Neural cell (in vitro differentiated cells): ENCODE measurements around the gene RCSD1. TPM values are rescaled to one million over a fixed set of nuclear protein-coding genes. Genes with fewer than 3 reads are reported as not detected.

Source experiments
- H2AFZ ChIP-seq: fragments of 200-600, 300-800 bp; sonication (generic), shearing (Covaris generic); 2 replicates; pipeline ENCODE4 v1.6.0; 2014; ENCODE audit warnings: low read depth, mild to moderate bottlenecking, antibody characterized with exemption, low read length, moderate library complexity
- H3F3A ChIP-seq: fragments of 200-600 bp; shearing (Covaris generic); 2 replicates; pipeline ENCODE4 v1.6.1; 2016; ENCODE audit warnings: mild to moderate bottlenecking, moderate library complexity, mixed read lengths, antibody characterized with exemption, low read length; ENCODE audit not compliant: insufficient read depth, poor library complexity, severe bottlenecking
- H3K27ac ChIP-seq: fragments of 200-600, 300-800 bp; sonication (generic), shearing (Covaris generic); 2 replicates; pipeline ENCODE4 v1.5.1; 2014; ENCODE audit warnings: mild to moderate bottlenecking, low read length, moderate library complexity
- H3K27me3 ChIP-seq: fragments of 300-800, 200-600 bp; sonication (generic), shearing (Covaris generic); 2 replicates; pipeline ENCODE4 v1.6.0; 2014; ENCODE audit warnings: mild to moderate bottlenecking, low read depth, low read length, moderate library complexity; ENCODE audit not compliant: insufficient read depth
- H3K36me3 ChIP-seq: fragments of 300-800, 200-600 bp; sonication (generic), shearing (Covaris generic); 2 replicates; pipeline ENCODE4 v1.5.1; 2014; ENCODE audit warnings: mild to moderate bottlenecking, antibody characterized with exemption, low read length, moderate library complexity; ENCODE audit not compliant: insufficient read depth
- H3K4me2 ChIP-seq: fragments of 300-800, 200-600 bp; sonication (generic), shearing (Covaris generic); 2 replicates; pipeline ENCODE4 v1.6.0; 2014; ENCODE audit warnings: mild to moderate bottlenecking, low read length
- H3K4me3 ChIP-seq: fragments of 300-800, 200-600 bp; sonication (generic), shearing (Covaris generic); 2 replicates; pipeline ENCODE4 v1.5.1; 2014; ENCODE audit warnings: mild to moderate bottlenecking, low read length, moderate library complexity
- H3K79me2 ChIP-seq: fragments of 200-600 bp; shearing (Covaris generic); replicated peaks from 2 replicates; pipeline ENCODE4 v1.6.0; 2014; ENCODE audit warnings: mild to moderate bottlenecking, low read length, moderate library complexity; ENCODE audit not compliant: insufficient read depth
- H3K9ac ChIP-seq: fragments of 300-800, 200-600 bp; sonication (generic), shearing (Covaris generic); 2 replicates; pipeline ENCODE4 v1.6.1; 2016; ENCODE audit warnings: mild to moderate bottlenecking, low read length, mixed read lengths
- H3K9me2 ChIP-seq: fragments of 200-600 bp; shearing (Covaris generic); 2 replicates; pipeline ENCODE4 v1.6.1; 2016; ENCODE audit warnings: mild to moderate bottlenecking, low read length, mixed read lengths; ENCODE audit not compliant: insufficient read depth
- H3K9me3 ChIP-seq: fragments of 200-600, 300-800 bp; sonication (generic), shearing (Covaris generic); 2 replicates; pipeline ENCODE4 v1.6.1; 2016; ENCODE audit warnings: mild to moderate bottlenecking, mixed run types, low read length, moderate library complexity, mixed read lengths
- H4K20me1 ChIP-seq: fragments of 200-600 bp; shearing (Covaris generic); 2 replicates; pipeline ENCODE4 v1.6.1; 2016; ENCODE audit warnings: mild to moderate bottlenecking, mixed run types; ENCODE audit not compliant: insufficient read depth
- CTCF ChIP-seq: fragments of 450-650 bp; IDR thresholded peaks from 2 replicates; pipeline ENCODE4 v1.5.1; 2014; ENCODE audit warnings: antibody characterized with exemption, mild to moderate bottlenecking, moderate library complexity; ENCODE audit not compliant: poor library complexity, severe bottlenecking
- EP300 ChIP-seq: fragments of 450-650 bp; conservative IDR thresholded peaks from 2 replicates; pipeline ENCODE4 v1.6.1; 2014; ENCODE audit warnings: antibody characterized with exemption, mild to moderate bottlenecking, moderate library complexity; ENCODE audit not compliant: poor library complexity, severe bottlenecking
- EZH2 ChIP-seq: fragments of 200-600, 300-800 bp; shearing (Covaris generic), sonication (generic); IDR thresholded peaks from 2 replicates; pipeline ENCODE4 v1.6.1; 2014; ENCODE audit warnings: antibody characterized with exemption, low read length, borderline replicate concordance, mild to moderate bottlenecking; ENCODE audit not compliant: insufficient read depth, poor library complexity, severe bottlenecking
- MXI1 ChIP-seq: fragments of 450-650 bp; conservative IDR thresholded peaks from 2 replicates; pipeline ENCODE4 v1.6.1; 2014; ENCODE audit warnings: antibody characterized with exemption, mild to moderate bottlenecking; ENCODE audit not compliant: poor library complexity, severe bottlenecking
- POLR2AphosphoS5 ChIP-seq: IDR thresholded peaks from 2 replicates; pipeline ENCODE4 v1.6.1; 2012
- RAD21 ChIP-seq: fragments of 450-650 bp; conservative IDR thresholded peaks from 2 replicates; pipeline ENCODE4 v1.6.1; 2014; ENCODE audit warnings: antibody characterized with exemption, mild to moderate bottlenecking, moderate library complexity
- REST ChIP-seq: IDR thresholded peaks from 2 replicates; pipeline ENCODE4 v1.6.1; 2012; ENCODE audit warnings: borderline replicate concordance
- SMC3 ChIP-seq: fragments of 450-650 bp; conservative IDR thresholded peaks from 2 replicates; pipeline ENCODE4 v1.6.1; 2014; ENCODE audit warnings: antibody characterized with exemption, mild to moderate bottlenecking, moderate library complexity; ENCODE audit not compliant: poor library complexity
- TAF1 ChIP-seq: IDR thresholded peaks from 2 replicates; pipeline ENCODE4 v1.6.1; 2012; ENCODE audit warnings: low read depth
- polyA plus RNA-seq: library from polyadenylated mRNA; depleted of rRNA; stranded (reverse); fragments of >200 nt; gene quantifications from 2 replicates; pipeline ENCODE4 v1.2.3, GENCODE V29; 2014

Gene RCSD1
- polyA plus RNA-seq, 1 donor from 2014 or later: not detected

DNA sequence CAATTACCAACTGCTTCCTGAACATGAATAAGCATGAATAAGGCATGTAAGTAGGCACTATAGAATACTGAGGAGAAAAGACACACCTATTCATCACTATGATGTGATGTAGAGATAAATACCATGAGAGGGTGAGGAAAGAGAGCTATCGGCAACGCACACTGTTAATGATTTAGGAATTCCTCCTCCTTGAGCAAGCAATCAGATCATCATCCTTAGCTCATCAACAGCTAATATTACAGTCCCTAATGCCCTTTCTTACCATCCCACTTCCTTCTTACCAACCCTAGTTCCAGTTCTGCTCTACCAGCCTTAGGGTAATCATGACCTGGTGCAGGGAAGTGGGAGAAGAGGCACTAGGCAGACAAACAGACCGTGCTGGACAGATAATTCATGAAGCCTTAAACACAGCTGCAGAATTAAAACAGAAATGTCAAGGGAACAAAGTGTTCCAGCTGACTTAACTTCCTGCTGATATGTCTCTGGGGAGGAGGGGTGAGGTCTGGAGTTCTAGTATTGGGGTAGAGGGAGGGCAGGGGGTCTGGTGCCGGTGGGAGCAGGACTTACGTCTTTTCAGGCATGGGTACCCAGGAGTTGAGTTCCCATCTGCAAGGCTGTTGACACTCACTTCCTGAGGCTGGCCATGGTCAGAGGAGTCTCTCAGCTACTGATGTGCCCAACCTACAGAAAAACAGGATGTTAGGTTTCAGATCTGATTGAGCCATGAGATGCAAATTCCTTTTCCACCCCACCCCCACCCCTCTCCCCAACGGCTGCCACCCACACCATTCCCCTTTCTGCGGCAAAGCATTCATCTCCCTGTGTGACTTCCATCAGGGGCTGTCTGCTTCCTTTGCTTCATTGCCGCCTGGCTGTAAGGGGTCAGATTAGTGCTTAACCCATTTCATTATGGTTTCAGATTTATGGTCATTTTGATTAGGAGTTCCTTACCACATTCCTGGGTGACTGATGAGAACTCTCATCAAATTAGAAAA is 12.6 kb upstream of the RCSD1 start:
- Histone ChIP-seq H3K27me3 (no peaks in the 10 kb centered on the region), H3K36me3 (no peaks in the 10 kb centered on the region), H3K4me3 (no peak overlapping the region), H3K9me3 (no peaks in the 10 kb centered on the region), H3K9ac (no peak overlapping the region), H3K79me2 (no peaks in the 10 kb centered on the region), H3K4me2 (no peak overlapping the region), H3F3A (no peaks in the 10 kb centered on the region), H3K27ac (no peak overlapping the region), H2AFZ (no peak overlapping the region), H3K9me2 (no peaks in the 10 kb centered on the region), H4K20me1 (no peaks in the 10 kb centered on the region)
- TF ChIP-seq RAD21 (no peak), EP300 (no peak), EZH2 (no peak), REST (no peak), TAF1 (no peak), MXI1 (no peak), POLR2AphosphoS5 (no peak)

DNA sequence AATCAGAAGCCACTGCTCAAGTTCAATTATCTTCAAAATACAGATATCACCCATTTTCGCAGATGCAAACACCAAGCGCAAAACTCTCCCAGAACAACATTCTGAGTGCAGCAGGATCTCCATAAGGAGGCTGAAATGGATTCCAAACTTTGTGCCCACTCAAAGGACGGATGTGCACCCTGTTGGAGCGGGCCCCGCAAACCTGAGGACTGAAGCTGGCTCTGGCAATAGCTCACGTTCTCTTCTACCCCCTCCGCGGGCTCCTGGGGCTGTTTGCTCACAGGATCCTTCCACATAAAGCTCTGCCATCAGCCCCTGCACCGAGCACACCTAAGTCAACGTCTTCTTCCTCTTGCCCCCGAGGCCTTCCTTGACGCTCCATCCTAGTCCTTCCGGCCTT is 11.7 kb upstream of the RCSD1 start:
- Histone ChIP-seq H3K27ac (no peak overlapping the region), H3K27me3 (no peaks in the 10 kb centered on the region), H3K9me2 (no peaks in the 10 kb centered on the region), H3K36me3 (no peaks in the 10 kb centered on the region), H3K4me2 (no peak overlapping the region), H3K79me2 (no peaks in the 10 kb centered on the region), H3K9ac (no peak overlapping the region), H3F3A (no peaks in the 10 kb centered on the region), H4K20me1 (no peaks in the 10 kb centered on the region), H3K4me3 (no peak overlapping the region), H2AFZ (no peak overlapping the region), H3K9me3 (no peaks in the 10 kb centered on the region)
- TF ChIP-seq MXI1: no peak
- TF ChIP-seq CTCF: no peak
- no peak for TF ChIP-seq SMC3
- TF ChIP-seq TAF1: no peak
- no peak for TF ChIP-seq EP300
- TF ChIP-seq EZH2: no peak
- TF ChIP-seq RAD21: no peak
- no peak for TF ChIP-seq REST
- TF ChIP-seq POLR2AphosphoS5: no peak
